Pons (tissue), 1 donor: Measurements from ENCODE around the gene TAF1C.
A peak's percentile ranks its signal among the peaks of the same experiment; 100 is the strongest.
"Not testable (repeated sequence)": the region's sequence is repeated elsewhere in the genome, so short reads cannot be mapped to it uniquely, and the experiment has no call there.

Experiments
- DNase-seq: peaks from one replicate; pipeline ENCODE4 v3.0.0-alpha.2; 2016; ENCODE audit warnings: low spot score

Gene TAF1C

GRCh38 chr16:84186685-84187437 is at the start of gene TAF1C:
Gene TAF1C (minus strand): TSS chr16:84187057. CDS start chr16:84184988, 2,069 bp downstream.
- DNase-seq = peak; percentile 95

DNA sequence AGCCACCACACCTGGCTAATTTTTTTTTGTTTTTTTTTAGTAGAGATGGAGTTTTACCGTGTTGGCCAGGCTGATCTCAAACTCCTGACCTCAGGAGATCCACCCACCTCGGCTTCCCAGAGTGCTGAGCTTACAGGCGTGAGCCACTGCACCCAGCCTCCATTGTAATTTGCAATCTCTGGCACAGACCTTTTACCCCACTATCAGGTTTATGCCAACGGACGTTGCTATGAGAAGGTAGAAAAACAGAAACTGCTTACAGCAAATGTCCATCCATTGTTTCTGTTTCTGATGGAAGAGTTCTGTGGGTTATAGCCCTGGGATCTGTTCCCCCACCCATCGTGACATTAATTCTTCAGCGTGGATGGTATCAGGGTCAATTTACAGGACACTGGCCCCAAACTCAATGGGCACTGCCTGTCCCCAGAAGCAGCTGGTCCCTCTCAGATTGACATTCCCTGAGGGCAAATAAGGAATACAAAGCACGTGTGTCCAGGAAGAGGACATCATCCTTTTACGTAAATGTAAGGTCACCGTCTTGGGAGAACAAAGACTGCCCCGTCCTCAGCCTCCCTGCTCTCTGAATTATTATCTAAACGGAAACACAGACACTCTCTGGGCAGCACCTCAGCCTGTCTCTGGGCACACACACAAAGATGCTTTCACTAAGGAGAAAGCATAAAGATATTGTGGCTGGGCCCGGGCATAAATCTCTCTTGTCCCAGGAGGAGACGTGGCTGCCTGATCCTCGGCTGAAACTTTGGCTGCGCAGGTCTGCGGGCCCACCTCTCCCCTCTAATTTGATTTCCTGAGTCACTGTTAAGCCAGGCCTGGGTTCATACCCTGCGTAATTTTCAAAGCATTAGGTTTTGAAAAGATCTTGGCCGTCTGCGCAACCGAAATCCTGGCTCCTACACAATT is 47.7 kb upstream of the TAF1C start:
- peak; percentile 26 for DNase-seq

GRCh38 chr16:84233748-84234147 is 46.9 kb upstream of the TAF1C start:
- DNase-seq = no peak

- no peak for DNase-seq
These were observed 46.1 kb upstream of the TAF1C start for GRCh38 chr16:84232969-84233368.

DNA sequence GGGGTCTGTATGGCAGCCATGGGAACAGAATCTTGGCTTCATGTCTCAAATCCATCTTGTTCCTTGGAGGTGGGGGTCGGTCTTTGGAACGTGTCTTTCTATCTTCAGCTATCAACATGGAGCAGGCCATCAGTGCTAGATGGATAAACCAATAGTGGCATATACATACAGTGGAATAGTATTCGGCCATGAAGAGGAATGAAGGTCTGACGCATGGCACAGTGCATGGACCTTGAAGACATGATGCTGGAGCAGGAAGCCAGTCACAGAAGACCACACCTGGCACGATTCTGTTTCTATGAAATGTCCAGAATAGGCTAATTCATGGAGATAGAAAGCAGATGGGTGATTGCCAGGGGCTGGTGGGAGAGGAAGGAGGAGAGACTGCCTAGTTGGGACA is 45.2 kb upstream of the TAF1C start:
- no peak for DNase-seq

DNA sequence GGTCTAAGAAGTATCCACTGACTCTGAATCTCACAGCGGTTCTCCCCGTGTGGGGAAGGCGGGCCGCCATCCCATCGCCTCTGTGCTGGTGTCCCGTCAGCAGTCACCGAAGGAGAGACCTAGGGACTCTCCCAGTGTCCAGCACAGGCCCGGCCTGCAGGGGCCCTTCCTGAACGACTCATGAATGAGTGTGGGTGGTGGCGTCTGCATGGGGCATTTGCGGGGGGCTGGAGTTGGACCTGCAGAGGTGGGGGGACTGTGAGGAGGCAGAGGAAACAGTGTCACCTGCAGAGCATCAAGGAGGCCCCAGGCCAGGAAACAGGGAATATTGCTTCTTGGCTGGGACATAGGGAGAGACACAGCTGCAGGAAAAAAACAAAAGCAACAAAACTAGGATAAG is 42.6 kb upstream of the TAF1C start:
- DNase-seq = no peak

GRCh38 chr16:84228256-84228838 is 41.5 kb upstream of the TAF1C start:
- no peak for DNase-seq

DNA sequence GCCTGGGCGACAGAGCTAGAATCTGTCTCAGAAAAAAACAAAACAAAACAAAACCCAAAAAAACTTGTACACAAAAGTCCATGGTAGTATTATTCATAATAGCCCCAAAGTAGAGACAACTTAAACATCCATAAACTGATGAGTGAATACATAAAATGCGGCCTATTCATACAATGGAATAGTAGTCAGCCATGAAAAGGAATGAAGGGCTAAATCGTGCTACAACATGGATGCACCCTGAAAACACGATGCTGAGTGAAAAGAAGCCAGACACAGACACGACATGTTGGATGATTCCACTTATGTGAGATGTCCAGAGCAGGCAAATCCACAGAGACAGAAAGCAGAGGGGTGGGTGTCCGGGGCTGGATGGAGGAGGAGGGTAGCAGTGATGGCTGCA is 40.7 kb upstream of the TAF1C start:
- no peak for DNase-seq

DNA sequence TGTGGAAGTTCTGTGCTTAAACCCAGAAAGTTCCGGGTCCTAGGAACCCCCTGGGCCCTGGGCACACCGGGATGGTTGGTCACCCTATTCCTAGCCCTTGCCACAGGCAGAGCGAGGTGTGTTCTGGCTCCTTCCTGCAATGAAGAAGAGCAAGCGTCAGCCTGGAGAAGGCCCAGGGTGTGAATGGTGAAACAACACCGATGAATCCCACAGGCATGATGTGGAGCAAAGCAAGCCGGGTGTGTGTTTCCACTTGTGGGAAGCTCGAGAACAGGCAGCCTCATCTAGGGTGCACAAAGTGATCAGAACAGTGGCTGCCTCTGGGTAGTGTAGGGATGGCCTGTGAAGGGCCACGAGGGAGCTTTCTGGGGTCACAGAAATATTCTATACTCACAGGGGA is 39.2 kb upstream of the TAF1C start:
- DNase-seq = no peak

- DNase-seq = no peak
These were observed 38.7 kb upstream of the TAF1C start for GRCh38 chr16:84225571-84225970.

DNA sequence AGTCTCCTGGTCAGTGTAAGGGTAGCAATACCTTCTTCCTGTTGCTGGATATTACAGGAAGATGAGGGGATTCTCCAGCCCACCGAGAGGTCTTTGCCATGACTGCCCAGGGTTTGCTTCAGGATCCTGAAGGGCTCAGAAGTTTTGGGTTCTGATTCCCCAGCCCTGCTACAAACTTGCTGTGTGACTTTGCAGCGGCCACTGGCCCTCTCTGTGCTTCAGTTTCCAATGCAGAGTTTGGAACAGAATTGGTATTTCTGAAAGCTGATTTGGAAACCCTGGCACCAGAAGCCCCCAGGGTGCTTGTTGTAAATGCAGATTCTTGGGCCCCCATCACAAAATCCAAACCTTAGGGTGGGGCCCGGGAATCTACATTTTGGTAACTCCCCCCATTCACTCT is 38.3 kb upstream of the TAF1C start:
- DNase-seq = no peak

DNA sequence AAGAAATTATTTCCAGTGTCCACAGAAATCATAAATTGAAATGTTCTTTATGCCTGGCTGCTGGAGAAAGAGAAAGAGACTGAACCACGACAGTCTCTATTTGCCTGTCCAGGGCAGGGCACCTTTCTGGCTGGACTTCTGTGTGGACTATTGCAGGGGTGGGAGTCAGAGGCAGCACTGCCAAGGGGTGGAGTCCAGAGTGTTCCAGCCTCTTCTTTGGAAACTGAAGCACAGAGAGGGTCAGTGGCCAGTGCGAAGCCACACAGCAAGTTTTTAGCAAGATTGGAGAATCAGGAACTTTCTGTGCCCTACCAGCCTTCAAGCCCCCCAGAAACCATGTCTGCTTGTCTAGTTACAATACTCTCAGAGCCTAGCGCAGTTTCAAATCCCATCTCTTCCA is 37.7 kb upstream of the TAF1C start:
- no peak for DNase-seq

- no peak for DNase-seq
These were observed 36.6 kb upstream of the TAF1C start for GRCh38 chr16:84223456-84223855.

DNA sequence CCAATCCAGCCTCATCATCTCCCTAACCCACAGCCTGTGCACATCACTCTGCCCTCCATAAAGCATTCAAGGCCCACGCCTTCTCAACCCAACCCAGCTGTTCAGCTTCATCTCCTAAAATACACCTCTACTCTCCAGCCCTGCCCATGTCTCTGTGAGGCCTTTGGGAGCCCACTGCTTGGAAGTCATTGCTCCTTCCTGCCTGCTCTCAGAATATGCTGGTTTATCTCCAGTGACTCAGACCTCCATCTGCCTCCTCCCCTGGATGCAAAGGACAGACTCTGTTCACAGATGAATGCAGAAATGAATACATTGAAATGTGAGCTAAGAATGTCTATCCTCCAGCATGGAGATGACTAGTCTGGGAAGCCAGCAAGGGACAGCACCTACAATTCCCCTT is 34.0 kb upstream of the TAF1C start:
- no peak for DNase-seq

GRCh38 chr16:84218956-84219355 is 32.1 kb upstream of the TAF1C start:
- no peak for DNase-seq

DNA sequence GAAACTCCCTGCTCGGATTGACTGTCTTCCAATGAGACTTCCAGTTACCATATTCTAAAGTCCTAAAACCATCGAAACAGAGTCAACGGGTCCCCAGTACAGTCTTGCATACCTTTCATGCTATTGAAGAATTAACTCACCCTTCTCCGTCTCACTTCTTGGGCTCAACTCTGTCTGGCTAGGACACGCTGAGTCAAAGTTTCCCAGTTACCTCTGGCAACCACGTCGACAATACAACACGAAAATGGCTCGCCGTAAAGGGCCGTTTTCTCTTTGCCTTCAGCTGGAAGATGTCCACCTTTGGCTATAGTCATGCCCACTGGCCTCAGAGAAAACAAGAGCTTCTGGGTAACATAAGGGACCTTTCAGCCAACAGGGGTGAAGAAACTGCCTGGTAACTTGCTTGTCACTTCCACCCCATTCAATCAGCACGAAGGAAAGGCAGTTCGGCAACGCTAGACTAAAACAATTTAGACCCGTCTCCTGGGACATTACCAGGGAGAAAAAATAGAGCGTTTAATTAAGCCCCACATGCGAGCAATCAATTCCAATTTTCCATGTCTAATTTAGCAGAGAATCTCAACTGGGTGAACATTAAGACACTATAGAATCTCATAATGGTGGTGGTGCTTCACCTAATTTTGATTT is 31.4 kb upstream of the TAF1C start:
- DNase-seq = no peak

- not testable (repeated sequence) for DNase-seq
These were observed 29.3 kb upstream of the TAF1C start for GRCh38 chr16:84216144-84216543.

DNA sequence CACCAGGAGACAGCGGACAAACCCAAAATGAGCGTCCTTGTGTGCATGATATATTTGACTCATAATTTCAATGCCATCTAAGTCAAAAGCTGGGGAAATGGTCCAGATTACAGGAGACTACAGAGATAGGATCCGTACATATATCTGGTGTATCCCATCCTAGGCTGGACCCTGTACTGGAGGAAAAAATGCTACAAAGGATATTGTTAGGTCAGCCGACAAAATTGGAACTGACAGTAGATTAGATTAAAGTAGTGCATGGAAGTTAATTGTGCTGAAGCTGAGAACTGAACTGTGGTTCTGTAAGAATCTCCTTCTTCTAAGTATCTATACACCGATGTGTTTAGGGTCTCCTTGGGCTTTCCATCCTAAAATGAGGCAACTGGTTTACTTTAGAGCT is 28.7 kb upstream of the TAF1C start:
- DNase-seq = no peak

DNA sequence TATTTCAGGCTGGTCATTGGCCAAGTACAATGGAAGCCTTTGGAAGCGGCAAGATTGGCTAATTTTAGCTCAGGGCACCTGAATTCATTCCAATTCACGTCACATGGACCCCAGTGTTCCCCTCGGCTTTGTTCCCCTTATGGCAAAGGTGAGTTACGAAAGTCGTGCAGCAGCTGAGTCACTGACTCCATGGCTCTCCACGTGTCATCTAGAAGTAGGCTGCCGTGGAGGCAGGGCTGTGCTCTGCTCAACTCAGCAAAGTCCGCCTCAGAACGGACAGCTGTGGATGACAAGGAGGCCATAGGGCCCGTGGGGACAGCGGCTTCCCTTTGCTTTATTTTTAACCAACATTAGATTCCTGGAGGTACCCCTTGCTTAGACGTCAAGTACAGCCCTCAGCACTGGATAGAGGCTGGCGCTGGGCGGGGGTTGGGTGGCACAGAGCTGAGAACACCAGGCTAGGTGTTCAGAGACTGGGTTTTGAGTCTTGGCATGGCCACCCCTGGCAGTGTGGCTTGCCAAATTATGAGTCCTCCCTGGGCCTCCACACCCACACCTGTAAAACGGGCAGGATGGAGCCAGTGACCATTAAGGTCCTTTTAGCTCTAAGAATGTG is 27.7 kb upstream of the TAF1C start:
- DNase-seq = no peak

DNA sequence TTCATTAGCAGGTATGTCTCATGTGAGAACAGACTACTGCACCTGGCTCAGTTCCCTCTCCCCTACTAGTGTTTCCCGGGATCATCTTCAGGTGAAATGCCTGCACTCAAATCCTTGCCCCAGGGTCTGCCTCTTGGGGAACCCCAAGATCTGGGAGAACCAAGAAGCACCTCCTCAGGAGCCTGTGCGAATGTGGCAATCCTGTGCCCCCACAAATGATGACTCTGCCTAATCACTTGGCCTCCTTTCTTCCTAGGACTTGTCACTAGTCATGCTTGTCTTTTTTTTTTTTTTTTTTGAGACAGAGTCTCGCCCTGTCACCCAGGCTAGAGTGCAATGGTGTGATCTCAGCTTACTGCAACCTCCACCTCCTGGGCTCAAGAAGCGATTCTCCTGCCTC is 25.8 kb upstream of the TAF1C start:
- no peak for DNase-seq

GRCh38 chr16:84212154-84212553 is 25.3 kb upstream of the TAF1C start:
- no peak for DNase-seq

DNA sequence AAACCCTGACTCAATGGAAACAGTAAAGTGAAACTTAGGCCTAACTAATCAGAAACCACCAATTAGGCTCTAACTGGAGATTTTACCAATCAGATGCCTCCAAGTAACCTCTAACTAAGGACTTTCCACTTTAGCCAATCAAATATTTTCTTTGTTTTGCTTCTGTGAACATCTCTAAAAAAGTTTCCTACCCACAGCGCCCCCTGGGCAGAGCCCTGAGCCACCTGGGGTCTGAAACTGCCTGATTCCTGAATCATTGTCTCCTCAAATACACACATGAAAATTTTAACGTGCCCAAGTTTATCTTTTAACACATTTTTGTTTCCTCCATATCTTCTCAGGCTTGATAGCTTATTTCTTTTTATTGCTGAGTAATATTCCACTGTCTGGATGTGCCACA is 23.1 kb upstream of the TAF1C start:
- DNase-seq = no peak
